CD14-positive monocyte (primary cell): ENCODE results near the gene UNC93B1. TPM values are rescaled to one million over a fixed set of nuclear protein-coding genes. Genes with fewer than 3 reads are reported as not detected.

Experiments used
- DNase-seq, 3 donors: peaks; one replicate each; pipeline ENCODE4 v3.0.0-alpha.2; 2011 to 2022
- H2AFZ ChIP-seq: 2 replicates; pipeline ENCODE4 v1.6.0; 2012; ENCODE audit warnings: mild to moderate bottlenecking, low read depth, low read length, inconsistent platforms; ENCODE audit not compliant: insufficient read depth, poor library complexity, severe bottlenecking
- H3K27ac ChIP-seq, 2 donors: 1 replicate in 1 of 2; 2 replicates in 1 of 2; pipeline ENCODE4 v1.5.1; 2012 to 2013; ENCODE audit warnings: low read length in 2 of 2, control low read depth in 1 of 2, inconsistent platforms in 1 of 2, low read depth in 1 of 2, mild to moderate bottlenecking in 1 of 2
- H3K27me3 ChIP-seq, 2 donors: one replicate each; pipeline versions ENCODE4 v1.6.0 to v1.6.1; 2011 to 2013; ENCODE audit warnings: low read length in 2 of 2; ENCODE audit not compliant: control insufficient read depth in 2 of 2, insufficient read depth in 2 of 2
- H3K36me3 ChIP-seq, 2 donors: replicated peaks in 1 of 2; 1 replicate in 1 of 2; 2 replicates in 1 of 2; pipeline versions ENCODE4 v1.5.1 to v1.6.1; 2012 to 2013; ENCODE audit warnings: low read length in 2 of 2, control low read depth in 1 of 2, inconsistent platforms in 1 of 2, mild to moderate bottlenecking in 1 of 2; ENCODE audit not compliant: insufficient read depth in 2 of 2, control insufficient read depth in 1 of 2
- H3K4me1 ChIP-seq, 2 donors: 1 replicate in 1 of 2; 2 replicates in 1 of 2; pipeline versions ENCODE4 v1.5.1 to v1.6.1; 2012 to 2013; ENCODE audit warnings: low read length in 2 of 2, control low read depth in 1 of 2, inconsistent platforms in 1 of 2, mild to moderate bottlenecking in 1 of 2, moderate library complexity in 1 of 2; ENCODE audit not compliant: insufficient read depth in 2 of 2, control insufficient read depth in 1 of 2
- H3K4me2 ChIP-seq: replicated peaks from 2 replicates; pipeline ENCODE3; 2012; ENCODE audit warnings: low read length, moderate library complexity, mild to moderate bottlenecking; ENCODE audit not compliant: poor library complexity, severe bottlenecking; ENCODE audit errors: extremely low read depth
- H3K4me3 ChIP-seq, 3 experiments: fragments of 200-600 bp in 1 of 3; sonication (generic) in 1 of 3; replicated peaks in 1 of 3; 1 replicate in 2 of 3; 2 replicates in 1 of 3; pipeline ENCODE4 v1.5.1; 2011 to 2013; ENCODE audit warnings: low read length in 3 of 3, mild to moderate bottlenecking in 3 of 3, control low read depth in 2 of 3, low read depth in 2 of 3, inconsistent platforms in 1 of 3, moderate library complexity in 1 of 3
- H3K79me2 ChIP-seq: 2 replicates; pipeline ENCODE4 v1.6.0; 2012; ENCODE audit warnings: mild to moderate bottlenecking, control low read depth, inconsistent platforms, low read length, moderate library complexity; ENCODE audit not compliant: insufficient read depth
- H3K9ac ChIP-seq: 2 replicates; pipeline ENCODE4 v1.6.0; 2017; ENCODE audit warnings: low read length, mild to moderate bottlenecking; ENCODE audit not compliant: insufficient read depth, poor library complexity, severe bottlenecking
- H3K9me3 ChIP-seq, 2 donors: replicated peaks in 1 of 2; 1 replicate in 1 of 2; 2 replicates in 1 of 2; pipeline versions ENCODE4 v1.5.1 to v1.6.1; 2012 to 2013; ENCODE audit warnings: low read length in 2 of 2, control low read depth in 1 of 2; ENCODE audit not compliant: control insufficient read depth in 1 of 2, insufficient read depth in 1 of 2
- H4K20me1 ChIP-seq: 2 replicates; pipeline ENCODE4 v1.6.0; 2012; ENCODE audit warnings: mild to moderate bottlenecking, low read length, control low read depth, moderate library complexity; ENCODE audit not compliant: insufficient read depth
- H3K27ac Mint-ChIP-seq, 7 donors: one replicate each; pipeline ENCODE4 v1.8.0; 2020; ENCODE audit warnings: mild to moderate bottlenecking in 7 of 7, mixed read lengths in 7 of 7, moderate library complexity in 6 of 7, inconsistent platforms in 2 of 7
- H3K27me3 Mint-ChIP-seq, 3 donors: one replicate each; pipeline ENCODE4 v1.8.0; 2021 to 2022; ENCODE audit warnings: low read depth in 3 of 3, mild to moderate bottlenecking in 3 of 3, mixed read lengths in 3 of 3, moderate library complexity in 3 of 3, inconsistent platforms in 1 of 3
- H3K36me3 Mint-ChIP-seq, 2 donors: one replicate each; pipeline ENCODE4 v1.8.0; 2020; ENCODE audit warnings: mixed read lengths in 2 of 2, inconsistent platforms in 1 of 2, mild to moderate bottlenecking in 1 of 2
- H3K4me1 Mint-ChIP-seq: one replicate; pipeline ENCODE4 v1.8.0; 2020; ENCODE audit warnings: mild to moderate bottlenecking, mixed read lengths
- H3K4me3 Mint-ChIP-seq, 2 donors: one replicate each; pipeline ENCODE4 v1.8.0; 2020; ENCODE audit warnings: mild to moderate bottlenecking in 2 of 2, mixed read lengths in 2 of 2, moderate library complexity in 1 of 2
- H3K9me3 Mint-ChIP-seq, 7 donors: one replicate each; pipeline ENCODE4 v1.8.0; 2020 to 2022; ENCODE audit warnings: mixed read lengths in 7 of 7, mild to moderate bottlenecking in 6 of 7, moderate library complexity in 6 of 7, inconsistent platforms in 2 of 7
- CTCF ChIP-seq: fragments of 200-600 bp; IDR thresholded peaks from one replicate; pipeline ENCODE4 v1.8.0; 2022; ENCODE audit warnings: antibody characterized with exemption, mild to moderate bottlenecking
- WGBS: methylation state at CpG from one replicate; pipeline ENCODE4 v1.1.5; 2013; ENCODE audit warnings: missing lambda C conversion rate; ENCODE audit not compliant: insufficient coverage; 5-methylcytosine and 5-hydroxymethylcytosine counted together
- intact Hi-C, 2 donors: fragments of 100-400 bp; cut with micrococcal nuclease; formaldehyde crosslinking; loops; one replicate each; pipeline versions ENCODE4 v1.15.0 to v1.15.1; 2023
- polyA plus RNA-seq, 3 donors: library from polyadenylated mRNA; depleted of rRNA in 1 of 3; unstranded in 2 of 3; stranded (reverse) in 1 of 3; fragments of 300-500 nt in 2 of 3; fragments of >200 nt in 1 of 3; fragmentation: Illumina TruSeq in 2 of 3; gene quantifications; 1 replicate in 2 of 3; 2 replicates in 1 of 3; pipeline ENCODE4 v1.2.3, GENCODE V29; 2012 to 2021

Gene UNC93B1
- polyA plus RNA-seq, 3 donors = 185 to 301 (median 220) TPM

DNA sequence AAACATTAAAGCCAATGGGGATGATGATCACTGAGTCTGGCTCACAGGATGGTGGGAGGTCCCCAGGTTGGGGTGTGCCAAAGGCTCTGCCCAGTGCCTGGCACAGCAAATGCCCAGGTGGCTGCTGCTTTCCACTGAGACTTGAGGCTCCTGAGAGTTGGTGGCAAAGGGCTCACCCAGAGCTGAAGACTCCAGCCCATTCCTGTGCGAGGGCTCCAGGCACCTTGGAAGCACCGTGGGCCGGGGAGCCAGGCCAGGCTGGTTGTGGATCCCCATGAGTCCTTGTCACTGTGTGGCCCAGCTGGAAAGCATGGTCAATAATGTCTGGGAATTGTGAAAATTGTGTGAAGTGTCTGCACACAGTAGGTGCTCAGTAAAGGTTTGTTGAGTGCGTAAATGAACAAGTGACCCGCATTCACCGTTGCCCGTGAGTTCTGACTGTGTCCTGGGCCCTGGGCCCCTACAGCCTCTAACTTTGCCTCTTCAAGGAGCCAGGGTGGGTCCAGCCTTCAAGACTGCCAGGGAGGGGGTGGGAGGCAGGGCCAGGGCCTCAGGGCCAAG, 2.8 kb upstream of the UNC93B1 start:
- H3K4me1 ChIP-seq = peaks cover 62 to 73% of the 10 kb centered on the region in 2 donors
- H4K20me1 ChIP-seq = peaks cover 34% of the 10 kb centered on the region
- no peak overlapping the region for H3K27ac ChIP-seq
- no peak for DNase-seq
- intact Hi-C loops = loop anchor here in 1 of 2 donors (5.0 to 10.0 kb wide), 2 partner anchors 36 to 208 kb away; partner anchors contain the start of gene KMT5B
- WGBS = 97% methylated on average over 7 of the region's 7 CpGs
- Mint-ChIP-seq H3K27ac (no peak overlapping the region), H3K9me3 (no peaks in the 10 kb centered on the region), H3K4me3 (no peak overlapping the region), H3K4me1 (peaks cover 66% of the 10 kb centered on the region), H3K27me3 (peaks cover 0 to 1% (median 0%) of the 10 kb centered on the region in 3 donors), H3K36me3 (peaks cover 10 to 14% of the 10 kb centered on the region in 2 donors)
- H2AFZ ChIP-seq = no peak overlapping the region
- no peaks in the 10 kb centered on the region for H3K9me3 ChIP-seq
- no peak overlapping the region for H3K9ac ChIP-seq
- H3K4me2 ChIP-seq = no peak overlapping the region
- no peak for TF ChIP-seq CTCF
- H3K79me2 ChIP-seq = peaks cover 53% of the 10 kb centered on the region
- peaks cover 0 to 6% of the 10 kb centered on the region in 2 donors for H3K36me3 ChIP-seq
- no peaks in the 10 kb centered on the region for H3K27me3 ChIP-seq
- no peak overlapping the region for H3K4me3 ChIP-seq

DNA sequence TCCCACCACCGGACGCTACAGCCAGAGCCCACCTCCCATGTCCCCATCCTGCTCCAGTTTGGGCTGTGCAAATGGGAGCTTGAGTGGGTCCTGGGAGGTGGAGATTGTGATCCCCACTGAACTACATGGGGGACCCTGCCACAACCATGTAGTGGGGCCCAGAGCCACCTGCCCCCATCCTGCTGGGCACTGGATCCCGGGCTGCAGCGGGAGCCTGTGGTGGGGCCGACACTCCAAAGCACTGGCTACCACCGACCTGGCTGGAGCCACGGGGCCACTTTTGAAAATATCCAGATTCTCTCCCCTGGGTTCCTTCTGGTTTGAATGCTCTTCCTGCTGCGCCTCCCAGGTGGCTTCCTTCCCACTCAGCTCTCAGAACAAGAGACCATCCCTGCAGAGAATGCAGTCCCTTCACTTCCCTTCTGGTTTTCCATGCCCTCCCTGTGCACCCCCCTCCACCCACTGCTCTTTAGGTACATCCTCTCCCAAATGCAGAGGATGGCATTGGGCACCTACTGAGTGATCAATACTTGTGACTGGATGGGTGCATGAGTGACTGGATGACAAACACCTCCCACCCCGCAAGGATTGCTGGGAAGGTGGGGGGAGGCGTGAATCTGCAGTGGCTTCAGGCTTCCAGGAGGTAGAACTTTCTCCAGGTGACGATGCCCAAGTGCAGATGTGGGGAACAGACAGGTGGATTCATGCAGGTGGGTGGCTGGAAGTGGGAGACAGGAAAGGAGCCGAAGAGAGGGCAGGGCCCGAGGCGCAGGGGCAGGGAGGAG, 846 bp upstream of the UNC93B1 start:
- Histone ChIP-seq H2AFZ (no peak overlapping the region), H3K4me1 (peaks cover 54 to 74% of the 10 kb centered on the region in 2 donors), H3K36me3 (peaks cover 8 to 18% of the 10 kb centered on the region in 2 donors), H3K4me2 (peak overlapping the region; percentile 94), H4K20me1 (peaks cover 51% of the 10 kb centered on the region), H3K9ac (no peak overlapping the region), H3K9me3 (no peaks in the 10 kb centered on the region), H3K27me3 (no peaks in the 10 kb centered on the region), H3K79me2 (peaks cover 56% of the 10 kb centered on the region), H3K4me3 (peak overlapping the region in 1 of 3 experiments; percentile 97), H3K27ac (peak overlapping the region in 1 of 2 donors; percentile 71)
- peaks cover 0 to 1% (median 0%) of the 10 kb centered on the region in 3 donors for H3K27me3 Mint-ChIP-seq
- intact Hi-C loops = loop anchor here (5.0 to 10.0 kb wide), 3 partner anchors 33 to 210 kb away; partner anchors contain the start of genes KMT5B (in 1 of the 2) and TCIRG1 (in 1 of the 2)
- H3K4me3 Mint-ChIP-seq = peak overlapping the region; percentile 78 to 79
- peaks cover 14 to 21% of the 10 kb centered on the region in 2 donors for H3K36me3 Mint-ChIP-seq
- H3K9me3 Mint-ChIP-seq = no peaks in the 10 kb centered on the region
- H3K27ac Mint-ChIP-seq = peak overlapping the region in 2 of 7 donors; percentile 65 to 88
- no peak for DNase-seq
- H3K4me1 Mint-ChIP-seq = peaks cover 60% of the 10 kb centered on the region
- TF ChIP-seq CTCF = no peak
- 74% methylated on average over 8 of the region's 14 CpGs for WGBS
